ENCODE data around the gene KIF6.
A peak's percentile ranks its signal among the peaks of the same experiment; 100 is the strongest.

The KIF6 gene

GRCh38 chr6:39339868-39340550, 385.2 kb downstream of the KIF6 start:
- DNase-seq = no peak

GRCh38 chr6:39339096-39339867, 385.9 kb downstream of the KIF6 start:
- DNase-seq = no peak

GRCh38 chr6:39338397-39338796, 386.8 kb downstream of the KIF6 start:
- no peak for DNase-seq

DNA sequence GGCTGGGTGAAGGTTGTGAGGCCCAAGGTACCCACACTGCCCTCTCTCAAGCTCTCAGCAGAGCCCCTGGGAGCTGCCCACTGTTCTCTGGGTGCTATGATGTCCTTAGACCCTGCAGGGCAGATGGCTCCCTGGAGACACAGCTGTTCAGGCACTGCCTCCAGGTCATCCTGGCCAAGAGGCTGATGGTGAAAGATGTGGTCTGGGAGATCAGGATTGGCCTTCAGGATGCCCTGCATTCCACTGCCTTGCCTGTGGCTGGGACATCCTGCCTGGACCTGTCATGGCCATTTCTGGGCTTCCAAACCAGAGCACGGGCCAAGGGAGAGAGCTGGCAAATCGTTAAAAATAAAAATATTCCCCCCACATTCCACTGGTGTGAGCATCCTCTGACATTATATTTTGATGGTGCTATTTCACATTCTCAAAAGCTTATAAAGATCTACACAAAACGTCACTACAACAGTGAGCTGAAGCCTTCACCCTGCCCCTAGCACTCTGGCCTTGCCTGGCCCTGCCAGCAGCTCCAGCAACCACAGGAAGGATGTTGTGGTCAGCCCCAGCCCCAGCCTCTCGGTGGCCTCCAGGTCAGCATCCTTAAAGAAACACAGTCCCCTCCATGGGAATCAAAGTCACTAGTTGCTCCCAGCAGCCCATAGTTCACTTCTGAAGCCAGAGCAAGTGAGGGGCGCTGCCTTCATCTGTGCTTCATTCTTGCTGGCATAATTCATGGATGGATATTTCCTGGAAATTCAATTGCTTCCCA, 389.2 kb downstream of the KIF6 start:
- no peak for DNase-seq

DNA sequence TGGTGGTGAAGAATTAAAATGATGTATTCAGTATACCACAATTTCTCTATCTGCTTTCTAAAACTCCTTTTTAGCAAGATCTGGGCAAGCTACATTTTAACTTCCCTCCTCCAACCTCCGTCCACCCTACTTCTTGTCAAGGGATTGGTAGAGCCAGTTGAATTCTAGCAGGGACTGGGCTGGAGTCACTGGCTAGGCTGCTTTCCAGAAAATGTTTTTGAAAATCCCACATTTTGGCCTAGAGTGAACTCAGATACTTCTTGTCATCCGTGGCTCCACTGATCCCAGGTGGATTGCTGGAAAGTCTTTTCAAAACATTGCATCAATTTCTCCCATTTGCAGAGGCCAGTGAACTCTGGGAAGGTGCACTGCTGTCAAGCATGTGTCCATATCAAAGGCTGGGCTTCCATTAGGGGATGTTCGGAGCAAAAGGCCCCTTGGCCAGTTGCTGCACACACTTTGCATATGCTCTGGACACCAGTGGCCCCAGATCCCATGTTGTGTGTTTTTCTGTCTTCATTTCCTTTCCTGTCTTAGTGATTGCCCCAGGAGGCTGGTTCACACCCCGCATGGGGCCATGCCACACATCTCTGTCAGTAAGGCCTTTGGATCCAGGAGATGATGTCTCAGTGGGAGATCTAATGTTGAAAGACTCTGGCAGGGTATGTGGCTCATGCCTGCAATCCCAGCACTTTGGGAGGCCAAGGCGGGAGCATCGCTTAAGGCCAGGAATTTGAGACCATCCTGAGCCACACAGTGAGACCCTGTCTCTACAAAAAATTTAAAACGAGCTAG, 391.4 kb downstream of the KIF6 start:
- DNase-seq = no peak

GRCh38 chr6:39330476-39330875, 394.7 kb downstream of the KIF6 start:
- no peak for DNase-seq

- DNase-seq = no peak
Observed at GRCh38 chr6:39330057-39330456, 395.2 kb downstream of the KIF6 start.

DNA sequence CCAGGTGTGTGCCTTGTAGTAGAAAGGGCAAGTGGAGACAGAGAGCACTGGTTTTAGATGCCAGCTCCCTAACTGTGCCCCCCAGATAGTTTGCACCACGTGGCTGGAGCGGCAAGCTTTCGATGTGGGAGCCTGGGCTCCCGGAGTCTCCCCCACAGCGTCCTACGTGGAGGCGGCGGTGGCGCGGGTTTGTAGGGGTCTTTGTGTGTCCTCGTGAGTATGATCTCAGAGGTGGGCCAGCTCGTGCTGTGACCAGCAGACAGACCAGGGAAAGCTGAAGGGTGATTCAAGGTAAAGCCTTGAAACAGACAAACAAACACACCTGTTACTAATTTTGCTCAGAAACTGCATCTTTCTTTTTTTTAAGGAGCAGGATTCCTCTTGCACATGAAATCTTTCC, 397.1 kb downstream of the KIF6 start:
- no peak for DNase-seq

- DNase-seq = no peak
Observed at GRCh38 chr6:39327507-39327906, 397.7 kb downstream of the KIF6 start.

DNA sequence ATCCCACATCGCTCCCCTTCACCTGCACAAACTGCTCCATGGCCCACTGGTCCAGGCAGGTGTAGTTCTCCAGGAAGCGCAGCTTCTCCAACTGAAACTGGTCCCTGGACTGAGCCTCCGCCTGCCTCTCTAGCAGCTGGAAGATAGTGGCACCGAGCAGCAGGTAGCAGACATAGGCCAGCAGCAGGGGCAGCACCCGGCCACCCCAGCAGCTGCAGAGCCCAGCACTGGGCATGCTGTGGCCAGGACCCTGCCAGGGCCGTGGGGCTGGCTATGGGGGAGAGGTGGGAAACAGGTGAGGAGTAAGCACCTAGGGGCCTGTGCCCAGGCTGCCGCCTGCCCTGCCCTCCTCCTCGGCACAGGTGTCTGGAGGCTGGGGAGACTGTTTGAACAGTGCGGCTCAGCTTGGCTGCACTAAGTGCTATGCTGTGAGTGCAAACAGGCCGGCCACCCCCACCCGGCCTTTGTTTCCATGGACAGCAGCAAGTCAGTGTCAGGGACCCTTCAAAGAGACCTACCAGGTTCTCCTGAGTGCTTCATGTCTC, 402.8 kb downstream of the KIF6 start, which contains the start of gene KCNK16:
TSS of gene KCNK16 (minus strand) at position 397 of the 545 bp plus-strand sequence. CDS start at position 235, 162 bp downstream.
- no peak for DNase-seq

- no peak for DNase-seq
Observed at GRCh38 chr6:39321761-39322160, 403.4 kb downstream of the KIF6 start.

DNA sequence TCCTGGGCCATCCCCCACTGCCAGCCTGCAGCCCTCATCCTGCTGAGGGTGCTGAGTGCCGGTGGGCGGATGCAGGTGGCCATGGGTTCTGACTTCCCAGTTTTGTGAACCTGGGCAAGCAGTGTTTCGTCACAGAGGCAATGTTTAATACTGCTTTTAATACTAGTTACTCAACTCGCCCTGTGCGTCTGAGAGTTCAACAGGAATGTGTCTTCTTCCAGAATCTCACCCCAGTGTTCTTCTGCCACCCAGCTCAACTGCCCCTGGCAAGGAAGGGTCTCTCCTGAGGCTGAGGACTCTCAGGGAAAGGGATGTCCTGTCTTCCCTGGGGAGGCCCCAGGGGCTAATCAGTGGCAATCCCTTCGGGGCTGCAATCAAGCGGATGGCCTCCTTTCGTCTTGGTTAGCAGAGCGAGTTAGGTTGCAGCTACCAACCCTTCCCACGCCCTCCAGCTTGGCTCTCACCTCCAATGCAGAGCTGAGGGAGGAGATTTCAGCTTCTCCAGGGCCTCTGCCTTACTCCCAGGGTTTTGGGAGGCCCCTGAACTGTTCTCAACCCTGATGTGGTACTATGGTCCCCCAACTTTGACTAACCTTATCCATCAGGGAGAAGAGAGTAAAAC, 404.7 kb downstream of the KIF6 start:
- no peak for DNase-seq

DNA sequence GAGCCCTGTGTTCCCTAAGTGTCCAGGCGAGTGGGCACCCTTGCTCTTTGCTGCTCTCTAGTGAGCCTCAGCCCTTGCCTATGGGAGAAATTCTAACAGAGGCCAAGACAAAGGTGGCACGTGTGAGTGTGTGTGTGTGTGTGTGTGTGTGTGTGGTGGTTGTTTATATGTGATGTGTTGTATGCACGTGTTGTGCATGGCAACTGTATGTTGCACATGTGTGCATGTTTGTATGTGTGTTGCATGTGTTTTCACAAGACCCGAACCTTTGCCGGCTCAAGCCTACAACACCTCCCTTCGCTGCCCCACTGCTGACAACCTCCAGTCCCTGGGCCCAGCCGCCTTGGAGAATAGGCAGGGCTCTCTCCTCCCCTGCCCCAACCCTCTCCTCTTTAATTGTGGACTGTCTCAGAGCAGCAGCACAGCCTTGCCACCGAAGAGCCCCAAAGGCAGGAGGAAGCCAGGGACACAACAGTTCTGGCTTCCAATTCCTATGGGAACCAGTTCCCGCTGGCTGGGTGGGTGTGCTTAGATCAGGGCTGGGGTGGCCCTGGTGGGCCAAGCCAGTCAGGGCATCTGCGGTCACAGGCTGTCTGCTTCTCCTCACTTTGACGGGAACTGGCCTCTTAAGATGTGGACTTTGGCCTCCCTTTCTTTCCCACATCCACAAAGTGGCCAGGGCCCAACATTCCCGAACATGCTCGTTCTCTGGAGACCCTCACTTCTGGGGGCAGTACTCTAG, 405.4 kb downstream of the KIF6 start:
- no peak for DNase-seq

DNA sequence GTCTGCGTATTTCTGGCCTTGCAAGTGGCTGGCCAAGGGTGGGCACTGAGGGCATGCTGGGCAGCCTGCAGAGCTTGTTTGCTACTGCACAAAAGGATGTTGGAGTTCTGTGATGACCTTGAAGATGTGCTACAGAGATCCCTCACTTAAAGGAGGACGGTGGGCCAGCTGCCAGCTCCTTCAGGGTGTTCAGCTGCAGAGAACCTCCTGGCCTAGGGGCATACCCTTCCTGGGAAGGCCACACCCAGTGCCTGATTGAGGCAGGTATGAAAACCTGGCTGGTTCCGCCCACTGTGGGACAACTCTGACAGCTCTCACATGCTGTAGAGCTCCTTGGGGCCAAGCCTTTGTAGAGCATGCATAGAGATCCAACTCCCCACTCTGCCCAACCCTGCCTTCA, 408.0 kb downstream of the KIF6 start:
- no peak for DNase-seq

DNA sequence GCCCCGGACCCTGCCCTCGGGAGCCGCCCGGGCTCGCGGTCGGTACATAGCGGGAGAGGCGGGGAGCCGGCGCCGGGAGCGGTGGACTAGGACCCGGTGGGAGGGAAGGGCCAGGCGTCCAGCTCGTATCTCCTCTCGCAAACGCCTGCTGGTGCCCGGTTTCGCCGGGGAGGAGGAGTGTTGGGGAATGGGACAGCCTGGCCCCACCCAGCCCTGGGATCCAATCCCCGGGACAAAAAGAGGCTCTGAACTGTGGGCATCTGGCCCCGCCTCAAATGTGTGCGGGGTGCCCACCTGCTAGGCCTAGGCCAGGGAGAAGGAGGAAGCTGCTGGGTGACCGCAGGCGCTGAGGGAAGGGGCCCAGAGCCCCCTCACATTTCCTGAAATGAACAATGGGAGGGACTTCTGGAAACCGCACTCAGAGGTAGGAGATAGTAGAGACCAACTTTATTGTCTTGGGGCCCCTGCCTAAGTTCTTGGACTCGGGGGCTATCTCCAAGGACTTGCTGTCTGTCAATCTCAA, 410.9 kb downstream of the KIF6 start, which contains the start of gene KCNK17:
TSS of gene KCNK17 (minus strand) at position 147 of the 523 bp plus-strand sequence. CDS start at position 48, 99 bp downstream.
- no peak for DNase-seq

GRCh38 chr6:39313526-39314272, 411.5 kb downstream of the KIF6 start:
- DNase-seq = no peak

DNA sequence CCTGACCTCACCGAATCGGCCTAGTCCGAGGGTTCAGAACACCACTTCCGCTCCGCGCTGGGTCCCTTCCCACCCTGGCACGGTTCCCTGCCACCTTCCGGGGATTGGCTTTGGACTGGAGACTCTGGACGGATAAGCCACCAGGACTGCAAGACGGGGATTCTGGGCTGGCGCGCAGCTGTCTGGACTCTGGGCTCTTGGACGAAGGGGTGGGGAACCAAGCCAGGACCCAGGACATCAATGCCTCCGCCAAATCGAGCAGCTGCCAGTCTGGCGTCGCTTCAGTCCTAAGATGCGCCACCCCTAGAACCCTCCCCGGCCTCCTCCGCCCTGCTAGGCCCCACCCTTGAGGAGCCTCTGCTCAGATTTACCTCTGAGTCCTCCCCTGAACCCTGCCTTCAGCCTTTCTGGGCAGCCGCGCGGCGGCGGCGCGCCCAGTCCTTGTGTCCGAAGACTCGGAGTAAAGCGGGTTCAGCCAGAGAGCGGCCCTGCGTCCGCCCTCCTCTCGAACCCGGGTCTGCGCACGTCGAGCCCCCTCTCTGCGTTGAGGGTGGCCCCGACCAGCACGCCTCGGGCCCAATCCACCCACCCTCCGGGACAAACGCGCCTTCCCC, 412.2 kb downstream of the KIF6 start:
- DNase-seq = no peak

- no peak for DNase-seq
Observed at GRCh38 chr6:39310542-39310941, 414.7 kb downstream of the KIF6 start.

GRCh38 chr6:39309942-39310531, 415.2 kb downstream of the KIF6 start:
- peak; percentile 71 to 75 for DNase-seq

All from stimulated activated CD4-positive, alpha-beta T cell treated with anti-CD3 and anti-CD28 coated beads, Interleukin-2, amount 100 ng/mL, for 24 hours (primary cell).